Measurements from ENCODE around the gene CASQ1. TPM values are rescaled to one million over a fixed set of nuclear protein-coding genes. Genes with fewer than 3 reads are reported as not detected.

The CASQ1 gene
- total RNA-seq: under 1 TPM in 1 of 4 donors, not detected in 3; 0.95 TPM

DNA sequence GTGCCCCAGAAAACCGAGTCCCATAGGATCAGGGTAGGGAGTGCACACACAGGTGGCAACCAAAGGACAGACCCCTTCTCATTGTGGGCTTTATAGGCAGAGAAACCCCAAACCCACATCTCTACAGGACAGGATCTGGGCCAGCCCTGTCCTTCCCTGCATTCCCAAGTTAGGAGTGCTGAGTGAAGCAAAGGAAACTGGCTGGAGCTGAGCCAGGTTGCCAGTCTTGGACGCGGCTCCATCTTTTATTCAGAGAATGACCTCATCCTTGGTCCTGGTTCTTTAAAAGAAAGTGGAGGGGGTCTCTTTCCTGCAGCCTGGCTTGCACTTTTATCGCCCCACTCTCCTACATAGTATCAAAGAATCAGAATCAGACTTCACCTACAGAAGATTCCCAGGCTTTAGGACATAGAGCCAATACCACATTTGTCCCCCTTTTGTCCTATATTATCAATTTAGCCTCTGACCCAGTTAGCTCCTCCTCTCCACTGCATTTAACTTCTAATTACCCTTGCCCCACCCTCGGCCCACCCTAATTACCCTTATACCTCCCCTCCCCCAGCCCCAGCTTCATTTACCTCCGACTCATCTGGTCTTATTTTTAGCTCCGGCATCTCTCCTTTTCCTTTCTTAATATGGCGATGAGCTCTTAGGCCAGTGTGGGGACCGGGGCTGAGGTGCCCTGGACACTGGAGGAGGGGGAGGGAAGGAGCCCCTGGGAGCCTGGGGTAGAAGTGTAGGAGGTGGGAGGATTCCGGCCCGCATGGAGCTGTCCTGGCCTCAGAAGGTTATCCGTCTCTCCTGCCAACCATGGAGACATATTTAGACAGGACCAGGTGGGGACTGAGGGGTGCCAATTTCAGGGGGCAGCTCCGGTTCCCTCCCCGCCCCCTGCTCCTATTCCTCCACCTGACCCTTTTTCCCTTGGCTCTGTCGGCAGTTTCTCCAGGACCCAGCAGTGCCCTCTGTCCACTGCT is at the start of gene CASQ1:
CASQ1 (plus strand) TSS at position 927 of the 977 bp plus-strand sequence. CDS start 177 bp downstream, outside the sequence.
- no peaks in the 10 kb centered on the region for H3K36me3 ChIP-seq
- no peak within 1 kb of the TSS for H3K27ac ChIP-seq
- H3K4me3 ChIP-seq: no peak within 1 kb of the TSS
- WGBS, 2 donors: 39 to 57% methylated on average over 6 to 13 of the region's 15 CpGs
- intact Hi-C loops (cut with DNase I): no loop called here
- DNase-seq: no peak
- peaks cover 0 to 22% (median 7%) of the 10 kb centered on the region in 3 donors for H3K4me1 ChIP-seq
- TF ChIP-seq POLR2A (IDR thresholded peaks at IDR 0.05): no peak
- TF ChIP-seq, protein P1, sequence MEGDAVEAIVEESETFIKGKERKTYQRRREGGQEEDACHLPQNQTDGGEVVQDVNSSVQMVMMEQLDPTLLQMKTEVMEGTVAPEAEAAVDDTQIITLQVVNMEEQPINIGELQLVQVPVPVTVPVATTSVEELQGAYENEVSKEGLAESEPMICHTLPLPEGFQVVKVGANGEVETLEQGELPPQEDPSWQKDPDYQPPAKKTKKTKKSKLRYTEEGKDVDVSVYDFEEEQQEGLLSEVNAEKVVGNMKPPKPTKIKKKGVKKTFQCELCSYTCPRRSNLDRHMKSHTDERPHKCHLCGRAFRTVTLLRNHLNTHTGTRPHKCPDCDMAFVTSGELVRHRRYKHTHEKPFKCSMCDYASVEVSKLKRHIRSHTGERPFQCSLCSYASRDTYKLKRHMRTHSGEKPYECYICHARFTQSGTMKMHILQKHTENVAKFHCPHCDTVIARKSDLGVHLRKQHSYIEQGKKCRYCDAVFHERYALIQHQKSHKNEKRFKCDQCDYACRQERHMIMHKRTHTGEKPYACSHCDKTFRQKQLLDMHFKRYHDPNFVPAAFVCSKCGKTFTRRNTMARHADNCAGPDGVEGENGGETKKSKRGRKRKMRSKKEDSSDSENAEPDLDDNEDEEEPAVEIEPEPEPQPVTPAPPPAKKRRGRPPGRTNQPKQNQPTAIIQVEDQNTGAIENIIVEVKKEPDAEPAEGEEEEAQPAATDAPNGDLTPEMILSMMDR (IDR thresholded peaks at IDR 0.05): no peak
- H3K9me3 ChIP-seq: no peaks in the 10 kb centered on the region
- H3K27me3 ChIP-seq: no peaks in the 10 kb centered on the region

- intact Hi-C loops (cut with DNase I): no loop called here
- WGBS, 2 donors: 33 to 37% methylated on average over 1 of the region's 1 CpG
These were observed 46.7 kb upstream of the CASQ1 start for GRCh38 chr1:160143695-160144094.

DNA sequence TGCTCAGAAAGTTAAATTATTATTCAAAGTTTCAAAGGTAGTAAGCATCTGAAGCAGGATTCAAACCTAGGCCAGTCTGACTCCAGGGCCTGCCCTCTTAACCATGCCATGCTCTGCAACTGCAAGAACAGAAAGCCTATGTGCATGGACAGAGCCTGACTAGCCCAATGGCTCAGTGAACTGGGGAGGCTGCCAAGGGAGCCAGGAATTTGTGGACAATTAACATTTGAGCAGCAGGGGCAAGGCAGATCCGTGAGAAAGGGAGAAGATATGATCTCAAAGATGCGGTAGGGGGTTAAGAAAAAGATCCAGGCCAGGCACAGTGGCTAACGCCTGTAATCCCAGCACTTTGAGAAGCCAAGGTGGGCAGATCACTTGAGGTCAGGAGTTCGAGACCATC is 45.5 kb upstream of the CASQ1 start:
- TF ChIP-seq, protein P1 (IDR thresholded peaks at IDR 0.05): no peak
- no peak for TF ChIP-seq POLR2A (IDR thresholded peaks at IDR 0.05)
- Histone ChIP-seq H3K27ac (no peak overlapping the region), H3K9me3 (no peaks in the 10 kb centered on the region), H3K4me3 (no peak overlapping the region), H3K27me3 (no peaks in the 10 kb centered on the region), H3K36me3 (no peaks in the 10 kb centered on the region), H3K4me1 (no peaks in the 10 kb centered on the region)
- 58 to 68% methylated on average over 4 of the region's 4 CpGs for WGBS, 2 donors
- intact Hi-C loops (cut with DNase I): no loop called here
- DNase-seq: no peak

More at GRCh38 chr1:160143695-160144094, 46.7 kb upstream of the CASQ1 start:
- DNase-seq: no peak
- Histone ChIP-seq H3K27ac (no peak overlapping the region), H3K36me3 (no peaks in the 10 kb centered on the region), H3K27me3 (no peaks in the 10 kb centered on the region), H3K4me1 (no peaks in the 10 kb centered on the region), H3K9me3 (no peaks in the 10 kb centered on the region), H3K4me3 (no peak overlapping the region)
- TF ChIP-seq, protein P1 (IDR thresholded peaks at IDR 0.05): no peak
- no peak for TF ChIP-seq POLR2A (IDR thresholded peaks at IDR 0.05)

- WGBS, 2 donors: 83 to 89% methylated on average over 14 of the region's 14 CpGs
- no peak for TF ChIP-seq POLR2A (IDR thresholded peaks at IDR 0.05)
- TF ChIP-seq, protein P1 (IDR thresholded peaks at IDR 0.05): no peak
- intact Hi-C loops (cut with DNase I): no loop called here
- no peaks in the 10 kb centered on the region for H3K27me3 ChIP-seq
- no peak for DNase-seq
- H3K27ac ChIP-seq: no peak overlapping the region
- no peak overlapping the region for H3K4me3 ChIP-seq
- H3K9me3 ChIP-seq: no peaks in the 10 kb centered on the region
- H3K36me3 ChIP-seq: no peaks in the 10 kb centered on the region
- no peaks in the 10 kb centered on the region for H3K4me1 ChIP-seq
These were observed 44.3 kb upstream of the CASQ1 start for GRCh38 chr1:160146107-160146506.

GRCh38 chr1:160148121-160148520 is 42.3 kb upstream of the CASQ1 start:
- no peak overlapping the region for H3K4me3 ChIP-seq
- no peaks in the 10 kb centered on the region for H3K9me3 ChIP-seq
- WGBS, 2 donors: 79 to 92% methylated on average over 3 of the region's 3 CpGs
- no peaks in the 10 kb centered on the region for H3K27me3 ChIP-seq
- H3K36me3 ChIP-seq: no peaks in the 10 kb centered on the region
- no peak for DNase-seq
- TF ChIP-seq, protein P1 (IDR thresholded peaks at IDR 0.05): no peak
- no peak for TF ChIP-seq POLR2A (IDR thresholded peaks at IDR 0.05)
- H3K4me1 ChIP-seq: no peaks in the 10 kb centered on the region
- intact Hi-C loops (cut with DNase I): no loop called here
- H3K27ac ChIP-seq: no peak overlapping the region
